Pons (tissue), 1 donor: ENCODE results near the gene UBE2H.
"Not testable (repeated sequence)": the region's sequence is repeated elsewhere in the genome, so short reads cannot be mapped to it uniquely, and the experiment has no call there.

Experiments
- DNase-seq: peaks from one replicate; pipeline ENCODE4 v3.0.0-alpha.2; 2016; ENCODE audit warnings: low spot score

UBE2H gene

DNA sequence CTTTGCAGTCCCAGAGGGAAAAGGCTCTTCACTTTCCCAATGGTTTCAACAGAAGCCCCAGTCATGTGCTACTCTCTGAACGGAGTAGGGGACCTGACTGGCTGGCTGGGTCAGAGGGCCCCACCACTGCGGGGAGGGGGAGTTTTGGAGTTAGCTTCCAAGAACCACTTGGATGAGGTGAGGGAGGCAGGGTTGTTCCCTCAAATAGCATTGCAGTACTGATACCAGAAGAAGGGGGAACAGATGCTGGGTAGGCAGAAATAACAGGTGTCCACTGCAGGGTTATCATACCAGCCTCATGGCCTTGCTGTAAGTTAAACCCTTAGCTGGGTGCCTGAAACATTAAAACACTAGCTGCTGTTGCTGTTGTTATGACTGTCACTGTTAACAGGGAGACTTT lies 131.3 kb downstream of the UBE2H start:
- DNase-seq, result no peak

DNA sequence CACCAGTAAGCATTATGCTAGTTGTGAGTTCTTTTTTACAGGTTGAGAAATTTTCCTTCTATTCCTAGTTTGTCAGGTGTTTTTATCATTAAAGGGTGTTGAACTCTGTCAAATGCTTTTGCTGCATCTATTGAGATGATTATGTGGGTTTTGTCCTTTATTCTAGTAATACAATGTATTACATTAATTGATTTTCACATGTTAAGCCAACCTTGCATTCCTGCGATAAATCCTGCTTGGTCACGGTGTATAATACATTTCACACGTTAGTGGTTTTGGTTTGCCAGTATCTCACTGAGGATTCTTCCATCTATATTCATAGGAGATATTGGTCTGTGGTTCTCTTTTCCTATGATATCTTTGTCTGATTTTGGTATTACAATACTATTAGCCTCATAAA lies 136.0 kb downstream of the UBE2H start:
- no peak for DNase-seq

DNA sequence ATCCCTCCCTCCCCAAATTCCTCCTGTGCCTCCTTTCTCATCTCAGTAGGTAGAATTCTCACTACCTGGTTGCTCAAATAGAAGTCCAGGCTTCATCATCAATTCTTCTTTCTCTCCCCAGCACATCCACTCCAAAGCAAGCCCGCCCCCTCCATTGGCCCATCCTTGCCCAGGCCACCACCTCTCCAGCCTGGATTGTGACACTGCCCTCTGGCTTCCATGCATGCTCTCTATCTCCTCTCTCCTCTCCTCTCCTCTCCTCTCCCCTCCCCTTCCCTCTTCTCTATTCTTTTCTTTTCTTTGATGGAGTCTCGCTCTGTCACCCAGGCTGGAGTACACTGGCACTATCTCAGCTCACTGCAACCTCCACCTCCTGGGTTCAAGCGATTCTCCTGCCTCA lies 144.9 kb downstream of the UBE2H start:
- DNase-seq, result no peak

DNA sequence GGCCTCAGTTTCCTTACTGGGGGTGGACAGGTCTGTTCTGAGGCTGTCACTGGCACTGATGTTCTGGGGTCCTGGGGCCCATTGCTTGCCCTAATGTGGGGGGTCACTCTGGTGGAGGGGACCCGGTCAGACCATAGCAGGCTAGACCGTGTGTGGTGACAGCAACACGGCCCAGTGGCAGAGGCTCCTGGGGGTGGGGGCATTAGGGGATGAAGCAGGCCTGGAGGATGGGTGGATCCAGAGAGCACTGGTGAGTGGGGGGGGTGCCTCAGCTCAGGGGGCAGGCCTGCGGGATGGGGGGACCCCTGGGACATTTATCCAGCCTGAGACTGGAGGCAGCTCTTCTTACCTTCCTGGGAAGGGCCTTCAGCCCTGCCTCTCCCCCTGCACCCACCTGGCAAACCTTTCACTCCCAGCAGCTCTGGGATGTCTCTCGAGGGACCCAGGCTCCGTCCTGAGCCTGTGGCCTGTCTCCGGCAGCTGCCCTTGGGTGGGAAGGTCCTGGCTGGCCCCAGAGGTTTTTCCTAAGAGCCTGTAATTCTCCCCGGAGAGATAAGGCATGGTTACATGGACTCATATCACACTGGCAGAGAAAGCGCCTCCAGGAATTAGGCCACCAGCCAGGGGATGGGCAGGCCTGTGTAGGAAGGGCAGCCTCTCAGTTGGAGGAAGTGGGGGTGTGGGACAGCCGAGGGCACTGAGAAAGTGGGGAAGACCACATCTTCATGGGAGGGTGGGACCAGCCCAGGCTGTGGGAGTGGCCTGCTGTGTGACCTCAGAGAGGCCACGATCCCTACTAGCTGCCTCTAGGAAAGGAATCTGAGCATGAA lies 147.7 kb downstream of the UBE2H start:
- DNase-seq, result no peak

DNA sequence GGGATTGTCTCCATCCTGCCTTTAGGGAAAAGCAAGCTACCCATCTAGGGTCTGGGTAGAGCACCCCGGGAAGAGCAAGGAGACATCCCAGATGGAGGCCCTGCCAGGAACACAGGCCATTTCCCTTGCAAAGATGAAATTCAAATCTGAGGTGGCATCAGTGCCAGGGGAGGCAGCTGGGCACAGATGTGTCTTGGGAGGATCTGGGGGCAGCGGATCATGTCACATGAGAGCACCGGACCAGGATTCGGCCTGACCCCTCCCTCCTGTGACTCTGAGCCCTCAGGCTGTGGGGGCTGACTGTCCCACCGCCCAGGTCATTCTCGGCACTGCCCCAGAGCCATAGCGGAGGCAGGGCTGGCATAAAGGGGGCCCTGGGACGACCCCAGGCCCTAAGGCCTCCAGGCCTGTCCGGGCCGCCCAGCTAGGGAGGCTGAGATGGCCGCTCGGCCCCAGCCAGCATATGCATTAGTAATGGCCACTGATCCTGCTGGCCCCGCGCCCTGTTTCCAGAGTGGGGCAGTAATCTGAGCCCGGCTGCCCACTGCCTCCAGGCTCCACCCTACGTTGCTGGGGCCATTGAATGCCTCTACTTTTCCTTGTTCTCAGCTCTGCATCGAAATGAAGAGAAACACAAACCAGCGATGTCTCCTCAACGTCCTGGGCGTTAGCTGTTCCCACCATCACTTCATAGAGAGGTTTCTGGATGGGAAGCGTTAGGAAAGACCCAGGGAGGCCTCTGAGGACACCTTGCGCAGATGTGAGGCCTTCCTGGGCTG lies 148.5 kb downstream of the UBE2H start:
- no peak for DNase-seq

DNA sequence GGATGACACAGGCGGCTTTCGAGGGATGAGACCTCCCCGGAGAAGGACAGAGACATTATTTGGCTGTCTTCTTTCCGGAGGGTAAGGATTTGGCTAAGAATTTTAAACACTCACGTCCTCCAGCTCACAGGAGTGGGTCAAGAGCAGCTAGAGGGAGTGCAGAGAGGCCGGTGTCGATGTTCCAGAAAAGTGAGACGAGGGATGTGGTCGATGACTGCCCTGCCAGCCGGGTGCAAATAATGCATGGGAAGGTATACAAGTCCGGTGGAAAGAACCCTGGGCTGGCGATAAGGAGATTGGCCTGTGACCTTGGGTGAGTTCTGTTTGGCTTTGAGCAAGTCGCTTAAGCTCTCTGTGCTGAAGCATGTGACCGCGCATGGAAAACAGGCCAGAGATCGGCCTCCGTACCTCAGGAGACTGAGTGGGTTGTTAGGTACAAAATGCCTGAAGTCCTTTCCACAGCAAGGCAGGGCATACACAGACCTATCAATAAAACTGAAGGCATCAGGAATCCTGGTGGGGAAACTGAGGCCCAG lies 149.1 kb downstream of the UBE2H start:
- DNase-seq, result no peak

DNA sequence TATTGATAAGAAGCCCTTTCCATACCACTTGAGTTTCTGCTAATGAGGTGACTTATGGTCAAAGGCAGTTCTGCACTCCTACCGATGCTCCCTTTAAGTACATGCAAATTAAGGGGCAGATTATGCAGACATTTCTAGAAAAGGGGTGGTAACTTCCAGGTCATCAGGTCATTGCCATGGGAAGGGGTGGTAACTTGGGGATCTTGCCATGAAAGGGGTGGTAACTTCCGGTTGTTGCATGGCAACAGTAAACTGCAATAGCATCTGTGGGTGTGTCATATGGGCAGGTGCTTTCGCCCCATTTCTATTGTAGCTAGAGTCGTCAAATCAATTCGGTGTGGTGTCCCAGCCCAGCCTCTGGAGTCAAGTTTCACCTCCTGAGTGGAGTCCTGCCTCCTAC lies 150.9 kb downstream of the UBE2H start:
- no peak for DNase-seq

DNA sequence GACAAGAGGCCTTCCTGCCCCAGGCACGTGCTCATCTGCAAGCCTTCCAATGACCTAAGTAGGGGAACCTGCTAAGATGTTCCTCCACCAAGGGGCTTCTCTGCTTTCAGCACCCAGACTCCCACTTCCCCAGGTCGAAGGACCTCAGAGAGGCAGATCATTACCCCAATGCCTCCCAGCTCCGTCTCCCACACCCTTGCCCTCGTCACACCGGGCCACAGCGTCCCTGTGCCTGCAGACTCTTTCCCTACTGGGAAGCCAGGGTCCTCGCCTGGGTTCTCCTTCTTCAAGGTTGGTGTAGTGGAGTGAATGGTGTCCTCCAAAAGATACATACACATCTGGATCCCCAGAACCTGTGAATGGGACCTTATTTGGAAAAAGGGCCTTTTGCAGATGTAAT lies 151.9 kb downstream of the UBE2H start:
- DNase-seq, result no peak

DNA sequence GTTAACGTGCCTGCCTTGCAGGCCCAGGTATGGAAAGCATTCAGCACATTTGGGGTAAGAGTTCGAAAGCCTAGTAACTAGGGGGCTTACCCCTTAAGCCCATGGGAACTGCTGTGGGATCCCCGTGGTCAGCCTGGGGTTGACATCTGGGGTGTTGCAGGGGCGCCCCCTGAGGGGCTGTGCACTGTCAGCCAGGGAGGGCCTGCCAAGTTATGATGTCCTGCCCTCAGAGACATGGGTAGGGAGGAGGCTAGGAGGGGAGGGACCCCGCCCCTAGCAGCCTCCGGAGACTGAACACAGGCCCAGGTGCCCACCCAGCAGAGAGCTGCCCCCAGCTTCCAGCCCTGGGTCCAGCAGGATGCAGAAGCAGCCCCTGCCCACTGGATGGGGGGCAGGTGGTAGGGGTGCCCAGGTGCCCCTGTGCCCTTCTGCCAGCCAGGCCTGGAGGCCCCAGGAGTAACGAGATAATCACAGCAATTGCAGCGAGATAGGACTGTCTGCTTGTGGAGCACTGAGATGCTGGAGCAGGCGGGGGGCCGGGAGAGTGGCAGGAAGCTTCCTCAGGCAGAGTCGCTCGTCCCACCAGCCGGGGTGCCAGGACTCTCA lies 153.3 kb downstream of the UBE2H start:
- DNase-seq, result no peak

DNA sequence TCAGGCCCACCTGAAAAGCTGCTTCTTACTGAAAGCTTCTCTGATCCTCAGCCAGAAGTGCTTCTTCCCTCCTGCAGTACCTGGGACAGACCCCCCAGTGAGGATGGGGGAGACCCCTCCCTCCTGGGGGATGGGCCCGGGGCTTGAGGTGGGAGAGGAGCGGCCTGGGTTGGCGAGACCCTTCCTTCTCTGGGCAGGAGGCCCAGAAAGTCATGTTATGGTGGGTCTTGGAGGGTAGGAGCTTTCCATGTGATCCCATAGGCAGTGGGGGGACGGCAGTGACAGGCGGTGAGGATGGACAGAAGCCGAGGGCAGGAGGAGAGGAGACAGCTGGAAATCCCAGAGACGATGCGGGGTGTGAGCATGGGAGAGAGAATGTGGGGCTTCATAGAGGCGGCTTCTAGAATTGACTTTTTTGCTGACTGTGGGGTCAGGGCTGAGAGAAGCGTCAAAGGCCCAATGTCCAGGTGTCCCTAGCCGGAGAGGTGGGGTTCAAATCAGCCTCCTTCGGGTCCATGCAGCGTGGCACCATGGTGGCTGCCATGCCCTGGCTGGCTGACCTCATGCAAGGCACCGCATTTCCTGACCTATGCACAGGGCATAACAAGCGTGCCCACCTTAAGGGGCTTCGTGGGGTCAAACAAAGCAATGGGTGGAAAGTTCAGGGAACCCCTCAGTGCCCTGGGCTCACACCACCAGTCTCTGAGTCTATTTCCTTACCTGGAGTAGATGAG lies 154.0 kb downstream of the UBE2H start:
- no peak for DNase-seq

DNA sequence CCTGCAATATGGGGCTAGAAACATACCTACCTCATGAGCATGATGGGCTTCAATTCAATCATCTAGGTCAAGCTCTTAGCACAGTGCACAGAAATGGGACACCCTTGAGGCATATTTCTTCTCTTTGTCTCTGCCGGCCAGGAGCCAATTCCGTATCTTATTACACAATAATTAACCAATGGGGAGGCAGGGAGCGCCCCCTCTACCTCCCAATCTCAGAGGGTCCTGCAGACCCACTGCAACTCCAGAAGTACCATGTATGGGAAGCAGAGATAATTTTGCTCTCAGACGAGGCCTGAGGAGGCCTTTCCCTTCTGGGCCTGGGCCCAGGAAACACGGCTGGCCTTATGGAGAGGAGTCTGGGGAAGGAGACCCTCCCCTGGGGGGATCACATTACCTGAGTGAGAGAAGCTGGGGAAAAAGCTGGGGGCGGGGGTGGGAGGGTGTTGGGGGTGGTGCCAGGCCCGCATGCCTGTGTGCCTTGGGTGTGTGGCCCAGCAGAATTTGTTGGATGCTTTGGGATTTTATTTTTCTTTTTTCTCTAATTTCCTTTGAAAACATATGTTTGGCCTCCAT lies 155.5 kb downstream of the UBE2H start:
- DNase-seq, result no peak

DNA sequence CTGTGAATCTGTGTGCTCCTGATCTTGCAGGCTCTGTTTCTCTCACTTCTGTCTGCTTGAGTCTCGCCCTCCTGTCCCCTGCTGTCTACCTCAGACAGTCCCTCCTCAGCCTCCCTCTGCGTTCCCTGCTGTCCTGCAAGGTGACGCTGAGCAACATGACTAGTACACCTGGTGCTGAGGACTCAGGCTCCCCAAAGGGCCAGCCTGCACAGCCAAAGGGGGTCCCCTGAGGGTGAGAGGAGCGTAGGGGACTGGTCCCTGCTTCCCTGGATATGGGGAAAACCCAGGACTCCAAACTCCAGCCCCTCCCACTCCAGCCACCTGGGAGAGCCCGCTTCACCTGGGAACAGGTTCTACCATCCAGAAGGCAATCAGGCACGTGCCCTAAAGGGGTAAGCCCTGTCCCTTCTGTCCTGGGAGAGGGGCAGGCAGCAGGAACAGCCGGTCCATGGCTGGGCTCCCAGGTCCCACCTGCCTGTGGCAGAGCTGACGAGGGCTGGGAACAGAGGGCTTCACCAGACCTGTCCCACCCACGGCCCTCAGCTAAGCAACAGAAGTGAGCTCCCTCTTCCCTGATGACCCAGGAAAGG lies 156.5 kb downstream of the UBE2H start:
- DNase-seq, result no peak

DNA sequence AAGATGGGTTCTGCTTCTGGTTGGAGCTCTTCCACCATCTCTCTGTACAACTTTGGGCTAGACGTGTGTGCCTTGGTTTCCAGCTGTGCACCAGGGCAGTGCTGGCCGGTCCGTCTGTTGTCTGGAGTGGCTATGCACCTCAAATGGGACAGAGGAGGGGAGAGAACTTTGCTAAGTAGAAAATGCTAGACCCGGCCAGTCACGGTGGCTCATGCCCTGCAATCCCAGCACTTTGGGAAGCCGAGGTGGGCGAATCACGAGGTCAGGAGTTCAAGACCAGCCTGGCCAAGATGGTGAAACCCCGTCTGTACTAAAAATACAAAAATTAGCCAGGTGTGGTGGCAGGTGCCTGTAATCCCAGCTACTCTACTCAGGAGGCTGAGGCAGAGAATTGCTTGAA lies 158.3 kb downstream of the UBE2H start:
- not testable (repeated sequence) for DNase-seq

DNA sequence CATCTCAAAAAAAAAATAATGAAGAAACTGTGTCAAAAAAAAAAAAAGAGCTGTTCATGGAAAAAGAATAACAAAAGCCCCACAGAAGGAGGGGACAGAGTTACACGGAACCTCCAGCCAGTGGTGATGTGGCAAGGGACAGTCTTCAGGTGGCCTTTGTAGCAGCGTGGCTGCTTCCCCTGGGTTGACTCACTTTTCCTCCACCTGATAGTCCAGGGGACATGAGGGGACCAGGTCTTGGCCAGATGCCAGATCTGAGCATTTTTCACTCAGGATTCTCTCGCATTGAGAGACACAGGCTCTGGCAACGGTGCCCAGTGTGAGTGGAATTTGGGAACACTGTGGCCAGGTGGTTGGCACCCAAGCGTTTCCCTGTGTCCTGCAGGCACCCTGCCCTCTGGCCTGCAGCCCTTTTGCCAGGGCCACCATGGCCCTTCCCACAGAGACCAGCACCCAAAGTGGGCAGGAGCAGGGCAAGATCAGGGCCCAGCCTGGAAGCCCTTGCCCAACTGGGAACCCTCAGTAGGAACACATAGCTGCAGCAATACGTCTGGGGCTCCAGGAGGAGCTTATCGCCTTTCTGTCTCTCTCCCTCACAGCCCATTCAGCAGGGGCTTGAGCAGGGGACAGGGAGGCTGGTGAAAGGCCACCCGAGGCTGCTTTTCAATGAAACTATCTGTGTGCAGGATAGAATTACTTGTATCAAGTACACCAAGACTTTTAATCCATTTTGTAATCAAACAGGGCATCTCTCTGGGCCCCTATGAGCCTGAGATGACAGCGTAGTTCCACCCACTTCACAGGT lies 159.1 kb downstream of the UBE2H start:
- no peak for DNase-seq

DNA sequence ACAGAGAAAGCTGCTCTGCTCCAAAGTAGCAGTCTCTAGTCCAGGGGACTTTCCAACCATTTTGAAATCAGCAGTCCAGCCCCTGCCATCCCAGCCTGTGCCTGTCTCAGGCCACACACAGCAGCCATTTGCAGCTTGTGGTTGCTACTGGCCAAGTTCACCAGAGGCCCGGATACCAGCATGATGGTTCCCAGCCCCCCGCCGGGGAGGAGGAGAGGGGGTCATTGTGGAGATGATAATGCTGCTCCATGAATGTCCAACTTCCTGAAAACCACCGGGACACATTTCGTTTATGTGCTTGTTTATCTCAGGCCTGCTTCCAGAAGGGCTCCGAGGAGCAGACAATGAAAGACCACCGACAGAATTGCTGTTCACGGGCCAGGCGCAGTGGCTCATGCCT lies 160.0 kb downstream of the UBE2H start:
- DNase-seq, result no peak

DNA sequence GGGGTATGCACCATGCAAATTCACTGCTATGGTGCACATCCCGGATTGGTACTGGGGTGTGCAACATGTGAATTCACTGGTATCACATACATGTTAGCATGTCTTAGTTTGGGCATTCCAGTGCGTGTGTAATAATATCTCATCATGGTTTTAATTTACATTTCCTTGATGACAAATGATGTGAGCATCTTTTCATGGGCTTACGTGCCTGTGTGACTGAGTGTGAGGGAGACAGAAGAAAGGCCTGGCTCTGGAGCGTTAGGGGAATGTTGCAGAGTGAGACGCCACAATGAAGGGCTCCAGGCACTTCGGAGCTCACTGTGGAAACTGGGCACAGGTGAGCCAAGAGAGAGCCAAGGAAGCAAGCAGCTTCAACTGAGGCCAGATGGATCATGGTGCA lies 162.6 kb downstream of the UBE2H start:
- DNase-seq, result no peak

DNA sequence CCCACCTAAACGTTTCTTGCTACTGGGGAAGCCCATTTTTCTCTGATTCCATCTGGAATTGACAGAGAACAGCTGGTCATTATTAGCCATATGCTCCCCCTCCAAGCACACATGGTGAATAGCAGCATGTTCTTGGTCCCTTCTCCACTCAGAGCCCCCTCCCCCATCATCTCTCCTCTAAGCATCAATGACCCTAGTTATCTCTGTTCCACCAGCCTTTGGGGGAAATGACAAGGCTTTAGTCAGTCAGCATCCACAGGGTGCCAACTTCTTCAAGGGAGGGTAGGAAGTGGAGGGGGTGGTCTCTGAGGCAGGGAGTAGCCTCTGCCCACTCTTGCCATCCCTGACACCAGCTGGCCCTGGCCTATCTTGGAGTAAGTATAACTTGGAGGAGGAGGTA lies 163.1 kb downstream of the UBE2H start:
- DNase-seq, result no peak

DNA sequence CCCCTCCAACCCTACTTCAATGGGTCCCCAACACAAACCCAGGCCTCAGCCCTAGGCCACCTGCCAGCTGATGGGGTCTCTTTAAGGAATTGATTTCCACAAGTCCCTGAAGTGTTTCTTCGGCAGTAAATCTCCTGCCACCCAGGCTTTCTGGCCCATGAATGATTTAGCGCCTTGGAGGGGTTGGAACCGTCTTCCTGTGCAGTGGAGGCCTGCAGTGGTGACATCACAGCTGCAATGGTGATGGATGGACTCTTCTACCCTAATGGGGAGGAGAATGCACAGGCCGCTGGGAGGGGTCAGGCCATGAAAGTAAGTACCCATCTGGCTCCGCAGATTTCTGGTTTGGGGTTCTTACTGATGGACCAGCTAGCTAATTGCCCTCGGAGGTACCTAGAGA lies 163.8 kb downstream of the UBE2H start:
- no peak for DNase-seq

DNA sequence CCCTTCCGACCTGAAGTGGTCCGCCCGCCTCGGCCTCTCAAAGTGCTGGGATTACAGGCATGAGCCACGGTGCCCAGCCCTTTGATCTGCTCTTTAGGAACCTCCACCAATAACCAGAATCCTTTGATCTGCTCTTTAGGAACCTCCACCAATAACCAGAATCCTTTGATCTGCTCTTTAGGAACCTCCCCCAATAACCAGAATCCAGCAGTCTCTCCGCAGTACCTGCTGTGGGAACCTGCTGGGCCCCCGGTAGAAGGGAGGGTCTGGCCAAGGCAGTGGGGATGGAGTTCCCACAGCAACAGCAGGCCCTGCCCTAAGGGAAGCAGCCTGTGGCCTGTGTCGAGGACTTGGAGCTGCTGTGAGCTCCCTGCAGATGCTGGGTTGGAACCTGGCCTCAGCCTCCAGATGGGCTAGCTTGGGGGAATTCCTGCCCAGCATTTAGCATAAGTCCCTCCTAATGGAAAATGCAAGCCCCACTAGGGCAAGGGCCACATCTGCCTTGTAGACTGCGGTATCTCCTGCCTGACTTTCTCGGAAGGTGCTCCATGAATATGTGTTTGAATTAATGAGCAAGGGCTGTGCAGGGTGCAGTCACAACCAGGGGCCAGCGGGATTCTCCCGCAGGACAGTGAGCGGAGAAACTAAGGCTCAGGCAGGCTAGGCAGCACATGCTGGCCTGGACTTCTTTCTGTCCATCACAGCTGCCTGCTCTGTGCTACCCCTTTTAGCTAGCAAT lies 165.8 kb downstream of the UBE2H start:
- no peak for DNase-seq
